Right lobe of liver (tissue), 4 donors: ENCODE measurements around the gene EHD2.

Source experiments
- CTCF ChIP-seq, 4 donors: fragments of 200-600 bp in 3 of 4; fragments of 450-650 bp in 1 of 4; IDR thresholded peaks; one replicate each; pipeline versions ENCODE4 v1.5.1 to v1.8.0; 2016 to 2022; ENCODE audit warnings: antibody characterized with exemption in 4 of 4, mild to moderate bottlenecking in 2 of 4
- POLR2A ChIP-seq: fragments of 450-650 bp; IDR thresholded peaks from one replicate; pipeline ENCODE4 v1.6.1; 2017; ENCODE audit warnings: antibody characterized with exemption, mild to moderate bottlenecking
- donor health status: DM: no; HTN: no; CAD: no.
- donor health status: DM: no; HTN: no; CAD: no.
- donor health status: DM: no; HTN: yes; CAD: no.

- TF ChIP-seq POLR2A (peak; percentile 51), CTCF (IDR thresholded peaks at IDR 0.05) (peak; percentile 89 to 96 (median 92))
Measured at GRCh38 chr19:47713046-47714021, at the start of gene EHD2.
